HEK293 (cell line): ENCODE measurements around the gene ZFP36.

Experiments
- CTCF ChIA-PET: fragments of 350-600 bp; formaldehyde crosslinking; extraction: SDS; loops from one replicate; lab custom pipeline; 2021; ENCODE audit warnings: antibody characterized with exemption; lab: Yijun Ruan, JAX
- POLR2A ChIA-PET: fragments of 300-600 bp; formaldehyde crosslinking; extraction: SDS; loops from one replicate; lab custom pipeline; 2020; ENCODE audit warnings: antibody characterized with exemption, inconsistent platforms; lab: Yijun Ruan, JAX
- H3K27ac ChIP-seq: fragments of 200-500 bp; sonication (Bioruptor generic); 2 replicates; pipeline ENCODE4 v1.5.1; 2014; ENCODE audit warnings: low read depth, low read length, control low read depth, inconsistent platforms; ENCODE audit errors: extremely low read depth
- H3K36me3 ChIP-seq, 2 experiments: fragments of 200-500 bp in 1 of 2; sonication (Bioruptor generic) in 1 of 2; 1 replicate in 1 of 2; 2 replicates in 1 of 2; pipeline ENCODE4 v1.5.1; 2014 to 2017; ENCODE audit warnings: inconsistent platforms in 2 of 2, low read length in 2 of 2; ENCODE audit not compliant: control insufficient read depth in 2 of 2, insufficient read depth in 1 of 2
- H3K4me1 ChIP-seq: fragments of 200-500 bp; sonication (Bioruptor generic); 2 replicates; pipeline ENCODE4 v1.5.1; 2014; ENCODE audit warnings: mild to moderate bottlenecking, low read length, inconsistent platforms; ENCODE audit not compliant: control insufficient read depth, insufficient read depth
- H3K4me3 ChIP-seq: 2 replicates; pipeline ENCODE4 v1.5.1; 2011; ENCODE audit warnings: low read depth, mild to moderate bottlenecking, control low read depth, low read length, moderate library complexity
- H3K9me3 ChIP-seq: fragments of 200-500 bp; sonication (Bioruptor generic); 2 replicates; pipeline ENCODE4 v1.5.1; 2014; ENCODE audit warnings: low read depth, low read length, inconsistent platforms; ENCODE audit not compliant: control insufficient read depth, insufficient read depth
- GLIS2 ChIP-seq: fragments of 450-650 bp; formaldehyde crosslinking; IDR thresholded peaks from 2 replicates; pipeline ENCODE4 v1.5.1; 2016; ENCODE audit warnings: missing biosample characterization, missing genetic modification characterization
- HOXA7 ChIP-seq: sonication (generic); formaldehyde crosslinking; IDR thresholded peaks from 2 replicates; pipeline ENCODE4 v1.8.1; 2022; ENCODE audit warnings: missing genetic modification reagents, borderline replicate concordance
- HOXD13 ChIP-seq: sonication (generic); formaldehyde crosslinking; IDR thresholded peaks from 2 replicates; pipeline ENCODE4 v1.8.0; 2022; ENCODE audit warnings: missing genetic modification reagents, borderline replicate concordance
- PRDM1 ChIP-seq: fragments of 450-650 bp; formaldehyde crosslinking; IDR thresholded peaks from 2 replicates; pipeline ENCODE4; 2016; ENCODE audit warnings: missing biosample characterization, missing genetic modification characterization
- SCRT2 ChIP-seq: fragments of 450-650 bp; formaldehyde crosslinking; IDR thresholded peaks from 2 replicates; pipeline ENCODE4 v1.5.1; 2016; ENCODE audit warnings: missing biosample characterization, missing genetic modification characterization
- WT1 ChIP-seq: fragments of 450-650 bp; formaldehyde crosslinking; IDR thresholded peaks from 2 replicates; pipeline ENCODE4 v1.5.1; 2016; ENCODE audit warnings: missing biosample characterization, missing genetic modification characterization
- ZBTB49 ChIP-seq: fragments of 450-650 bp; formaldehyde crosslinking; IDR thresholded peaks from 2 replicates; pipeline ENCODE4 v1.5.1; 2016; ENCODE audit warnings: missing biosample characterization, missing genetic modification characterization, low read depth
- ZBTB8A ChIP-seq: fragments of 450-650 bp; formaldehyde crosslinking; IDR thresholded peaks from 2 replicates; pipeline ENCODE4 v1.5.1; 2016; ENCODE audit warnings: missing biosample characterization, missing genetic modification characterization
- ZFP3 ChIP-seq: fragments of 450-650 bp; formaldehyde crosslinking; IDR thresholded peaks from 2 replicates; pipeline ENCODE4 v1.5.1; 2016; ENCODE audit warnings: low read depth, missing biosample characterization, missing genetic modification characterization
- ZFP69B ChIP-seq: fragments of 450-650 bp; formaldehyde crosslinking; IDR thresholded peaks from 2 replicates; pipeline ENCODE4 v1.5.1; 2016; ENCODE audit warnings: missing biosample characterization, missing genetic modification characterization
- ZNF133 ChIP-seq: fragments of 450-650 bp; formaldehyde crosslinking; IDR thresholded peaks from 2 replicates; pipeline ENCODE4 v1.5.1; 2016; ENCODE audit warnings: missing biosample characterization, missing genetic modification characterization
- ZNF155 ChIP-seq: fragments of 450-650 bp; formaldehyde crosslinking; IDR thresholded peaks from 2 replicates; pipeline ENCODE4 v1.5.1; 2016; ENCODE audit warnings: missing biosample characterization, missing genetic modification characterization
- ZNF24 ChIP-seq: fragments of 450-650 bp; formaldehyde crosslinking; IDR thresholded peaks from 2 replicates; pipeline ENCODE4 v1.5.1; 2016; ENCODE audit warnings: missing biosample characterization, missing genetic modification characterization
- ZNF280D ChIP-seq: fragments of 450-650 bp; formaldehyde crosslinking; IDR thresholded peaks from 2 replicates; pipeline ENCODE4 v1.5.1; 2016; ENCODE audit warnings: missing biosample characterization, missing genetic modification characterization
- ZNF292 ChIP-seq: fragments of 450-650 bp; formaldehyde crosslinking; IDR thresholded peaks from 2 replicates; pipeline ENCODE4 v1.5.1; 2016; ENCODE audit warnings: low read depth, missing biosample characterization, missing genetic modification characterization, borderline replicate concordance
- ZNF488 ChIP-seq: fragments of 450-650 bp; formaldehyde crosslinking; IDR thresholded peaks from 2 replicates; pipeline ENCODE4 v1.5.1; 2016; ENCODE audit warnings: missing biosample characterization, missing genetic modification characterization
- ZNF530 ChIP-seq: fragments of 450-650 bp; formaldehyde crosslinking; IDR thresholded peaks from 2 replicates; pipeline ENCODE4 v1.5.1; 2016; ENCODE audit warnings: low read depth, missing biosample characterization, missing genetic modification characterization
- ZNF670 ChIP-seq: fragments of 450-650 bp; formaldehyde crosslinking; IDR thresholded peaks from 2 replicates; pipeline ENCODE4 v1.5.1; 2016; ENCODE audit warnings: missing biosample characterization, missing genetic modification characterization, low read depth
- ZNF701 ChIP-seq: fragments of 450-650 bp; formaldehyde crosslinking; IDR thresholded peaks from 2 replicates; pipeline ENCODE4 v1.5.1; 2016; ENCODE audit warnings: missing biosample characterization, missing genetic modification characterization
- ZSCAN18 ChIP-seq: fragments of 450-650 bp; formaldehyde crosslinking; IDR thresholded peaks from 2 replicates; pipeline ENCODE4 v1.5.1; 2016; ENCODE audit warnings: missing biosample characterization, missing genetic modification characterization

ZFP36 gene

GRCh38 chr19:39446365-39447084 is 39.9 kb downstream of the ZFP36 start (continued):
- no peak for TF ChIP-seq ZBTB49
- TF ChIP-seq ZNF280D (tag by site-specific recombination), result peak; percentile 87
- no peak for TF ChIP-seq HOXD13 (CRISPR knock-in tag)
- no peak for TF ChIP-seq ZNF133
- TF ChIP-seq ZBTB8A (tag by site-specific recombination), result no peak
- TF ChIP-seq ZNF488, result no peak
- TF ChIP-seq ZSCAN18, result no peak
- no peak for TF ChIP-seq GLIS2 (tag by site-specific recombination)
- TF ChIP-seq ZNF24 (tag by site-specific recombination), result no peak
- no peak for TF ChIP-seq SCRT2 (tag by site-specific recombination)
- TF ChIP-seq ZFP69B, result no peak
- no peak for TF ChIP-seq ZNF701 (tag by site-specific recombination)
- no peak for TF ChIP-seq PRDM1 (tag by site-specific recombination)
- TF ChIP-seq WT1 (tag by site-specific recombination), result 0 out of 2 replicates have a peak, but pooled peaks have one; percentile 20
- TF ChIP-seq ZNF670 (tag by site-specific recombination), result no peak

GRCh38 chr19:39448271-39448670 is 41.6 kb downstream of the ZFP36 start:
- Histone ChIP-seq H3K27ac (peak overlapping the region; percentile 4; the same call in 1 of the 2 replicates), H3K4me3 (no peak overlapping the region), H3K4me1 (peaks cover 23% of the 10 kb centered on the region), H3K36me3 (peaks cover 58 to 84% of the 10 kb centered on the region in 2 experiments), H3K9me3 (no peaks in the 10 kb centered on the region; the same call in 1 of the 2 replicates)
- TF ChIP-seq ZSCAN18 (no peak), HOXA7 (CRISPR knock-in tag) (no peak), ZNF155 (no peak), PRDM1 (tag by site-specific recombination) (peak; percentile 88), ZNF530 (tag by site-specific recombination) (no peak), ZNF292 (tag by site-specific recombination) (no peak), ZFP3 (tag by site-specific recombination) (no peak)
- ChIA-PET POLR2A (interaction anchor here (8.1 kb wide), 1 partner anchor 13 kb away, joined by 199 read pairs; the partner anchor contains the start of gene RPS16), CTCF (interaction anchor here (0.6 to 3.1 kb wide), 7 partner anchors 8 to 225 kb away, joined by 3 to 12 read pairs (median 3); partner anchors contain the start of genes EID2B and PLEKHG2)
